ENCODE measurements around the gene BBOX1. TPM values are rescaled to one million over a fixed set of nuclear protein-coding genes. Genes with fewer than 3 reads are reported as not detected.

BBOX1 gene
- total RNA-seq, 2 experiments from 2014 or later, result not detected

DNA sequence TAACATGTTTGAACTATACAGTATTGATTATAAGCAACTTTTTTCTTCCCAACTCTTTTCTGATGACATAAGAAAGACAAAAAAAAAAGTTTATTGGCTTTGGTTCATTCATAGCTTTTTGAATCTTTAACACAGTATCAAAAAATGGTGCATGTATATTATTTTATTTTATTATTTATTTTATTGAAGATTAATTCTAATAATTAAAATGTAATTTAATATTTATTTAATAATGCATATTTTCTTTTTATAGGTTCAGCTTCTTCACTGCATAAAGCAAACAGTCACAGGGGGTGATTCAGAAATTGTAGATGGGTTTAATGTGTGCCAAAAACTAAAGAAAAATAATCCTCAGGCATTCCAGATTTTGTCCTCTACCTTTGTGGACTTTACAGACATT is 78.8 kb downstream of the BBOX1 start:
- peaks cover 1% of the 10 kb centered on the region for H3K27me3 Mint-ChIP-seq
- H3K36me3 Mint-ChIP-seq (ENCODE audit: low read depth), result no peaks in the 10 kb centered on the region
- ATAC-seq (no peak), DNase-seq (no peak)
- ChIA-PET CTCF (interaction anchor here (0.7 kb wide), 1 partner anchor 1530 kb away, joined by 4 read pairs; no protein-coding TSS in a partner anchor), POLR2A (no interaction called here)
- intact Hi-C loops (cut with micrococcal nuclease), result no loop called here
- H3K4me3 Mint-ChIP-seq, result no peak overlapping the region
- H3K4me1 Mint-ChIP-seq (ENCODE audit: low read depth), result no peaks in the 10 kb centered on the region
- TF ChIP-seq, protein P1, sequence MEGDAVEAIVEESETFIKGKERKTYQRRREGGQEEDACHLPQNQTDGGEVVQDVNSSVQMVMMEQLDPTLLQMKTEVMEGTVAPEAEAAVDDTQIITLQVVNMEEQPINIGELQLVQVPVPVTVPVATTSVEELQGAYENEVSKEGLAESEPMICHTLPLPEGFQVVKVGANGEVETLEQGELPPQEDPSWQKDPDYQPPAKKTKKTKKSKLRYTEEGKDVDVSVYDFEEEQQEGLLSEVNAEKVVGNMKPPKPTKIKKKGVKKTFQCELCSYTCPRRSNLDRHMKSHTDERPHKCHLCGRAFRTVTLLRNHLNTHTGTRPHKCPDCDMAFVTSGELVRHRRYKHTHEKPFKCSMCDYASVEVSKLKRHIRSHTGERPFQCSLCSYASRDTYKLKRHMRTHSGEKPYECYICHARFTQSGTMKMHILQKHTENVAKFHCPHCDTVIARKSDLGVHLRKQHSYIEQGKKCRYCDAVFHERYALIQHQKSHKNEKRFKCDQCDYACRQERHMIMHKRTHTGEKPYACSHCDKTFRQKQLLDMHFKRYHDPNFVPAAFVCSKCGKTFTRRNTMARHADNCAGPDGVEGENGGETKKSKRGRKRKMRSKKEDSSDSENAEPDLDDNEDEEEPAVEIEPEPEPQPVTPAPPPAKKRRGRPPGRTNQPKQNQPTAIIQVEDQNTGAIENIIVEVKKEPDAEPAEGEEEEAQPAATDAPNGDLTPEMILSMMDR (IDR thresholded peaks at IDR 0.05), result no peak
- H3K27ac Mint-ChIP-seq, result no peak overlapping the region
- H3K9me3 Mint-ChIP-seq, result no peaks in the 10 kb centered on the region

DNA sequence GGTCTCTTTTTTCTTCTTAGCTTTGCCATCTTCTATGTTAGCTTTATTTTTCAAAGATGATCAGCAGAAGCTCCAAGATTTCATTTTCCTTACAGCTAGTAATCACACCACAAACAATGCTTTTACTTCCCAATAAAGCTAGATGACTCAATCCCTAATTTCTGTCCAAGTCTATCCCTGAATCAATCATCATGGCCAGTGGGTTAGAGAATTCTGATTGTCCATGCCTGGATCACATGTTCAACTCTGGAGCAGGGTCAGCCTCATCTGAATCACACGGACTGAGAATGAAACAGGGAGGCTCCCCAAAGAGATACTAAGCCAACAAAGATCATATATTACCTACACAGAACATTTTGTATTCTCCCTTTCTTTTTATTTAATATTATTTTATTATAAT is 79.6 kb downstream of the BBOX1 start:
- no peaks in the 10 kb centered on the region for H3K9me3 Mint-ChIP-seq
- POLR2A ChIA-PET, result no interaction called here

DNA sequence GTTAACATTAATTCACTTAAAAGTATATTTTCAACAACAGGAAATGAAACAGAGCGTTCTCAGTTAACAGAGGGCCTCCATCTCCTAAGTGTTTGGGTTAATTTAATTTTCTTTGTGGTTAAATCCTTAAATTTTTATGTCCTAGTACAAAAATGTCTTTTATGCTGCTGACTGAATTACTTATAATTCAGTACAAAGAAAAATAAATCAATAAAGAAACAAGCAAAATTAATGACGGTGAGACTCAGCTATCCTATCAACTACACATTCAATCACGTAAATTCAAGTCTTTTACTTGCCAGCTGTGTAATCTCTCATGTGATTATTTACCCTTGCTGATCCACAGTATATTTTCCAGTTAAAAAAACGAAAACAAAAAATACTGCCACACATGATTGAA is 81.4 kb downstream of the BBOX1 start:
- no peaks in the 10 kb centered on the region for H3K36me3 Mint-ChIP-seq (ENCODE audit: low read depth)
- no peak overlapping the region for H3K4me3 Mint-ChIP-seq
- DNase-seq (no peak), ATAC-seq (no peak)
- peaks cover 1% of the 10 kb centered on the region for H3K27me3 Mint-ChIP-seq
- H3K4me1 Mint-ChIP-seq (ENCODE audit: low read depth), result no peaks in the 10 kb centered on the region
- H3K27ac Mint-ChIP-seq, result no peak overlapping the region
- H3K9me3 Mint-ChIP-seq, result no peaks in the 10 kb centered on the region
- POLR2A ChIA-PET, result no interaction called here
- CTCF ChIA-PET, result no interaction called here
- intact Hi-C loops (cut with micrococcal nuclease), result no loop called here
- TF ChIP-seq, protein P1 (IDR thresholded peaks at IDR 0.05), result no peak

More for the DNA sequence above, 79.6 kb downstream of the BBOX1 start:
- no peak overlapping the region for H3K27ac Mint-ChIP-seq
- no peak overlapping the region for H3K4me3 Mint-ChIP-seq
- TF ChIP-seq, protein P1 (IDR thresholded peaks at IDR 0.05), result no peak
- intact Hi-C loops (cut with micrococcal nuclease), result no loop called here
- H3K36me3 Mint-ChIP-seq (ENCODE audit: low read depth), result no peaks in the 10 kb centered on the region
- peaks cover 1% of the 10 kb centered on the region for H3K27me3 Mint-ChIP-seq
- DNase-seq, result no peak
- CTCF ChIA-PET, result no interaction called here
- ATAC-seq, result no peak
- no peaks in the 10 kb centered on the region for H3K4me1 Mint-ChIP-seq (ENCODE audit: low read depth)

DNA sequence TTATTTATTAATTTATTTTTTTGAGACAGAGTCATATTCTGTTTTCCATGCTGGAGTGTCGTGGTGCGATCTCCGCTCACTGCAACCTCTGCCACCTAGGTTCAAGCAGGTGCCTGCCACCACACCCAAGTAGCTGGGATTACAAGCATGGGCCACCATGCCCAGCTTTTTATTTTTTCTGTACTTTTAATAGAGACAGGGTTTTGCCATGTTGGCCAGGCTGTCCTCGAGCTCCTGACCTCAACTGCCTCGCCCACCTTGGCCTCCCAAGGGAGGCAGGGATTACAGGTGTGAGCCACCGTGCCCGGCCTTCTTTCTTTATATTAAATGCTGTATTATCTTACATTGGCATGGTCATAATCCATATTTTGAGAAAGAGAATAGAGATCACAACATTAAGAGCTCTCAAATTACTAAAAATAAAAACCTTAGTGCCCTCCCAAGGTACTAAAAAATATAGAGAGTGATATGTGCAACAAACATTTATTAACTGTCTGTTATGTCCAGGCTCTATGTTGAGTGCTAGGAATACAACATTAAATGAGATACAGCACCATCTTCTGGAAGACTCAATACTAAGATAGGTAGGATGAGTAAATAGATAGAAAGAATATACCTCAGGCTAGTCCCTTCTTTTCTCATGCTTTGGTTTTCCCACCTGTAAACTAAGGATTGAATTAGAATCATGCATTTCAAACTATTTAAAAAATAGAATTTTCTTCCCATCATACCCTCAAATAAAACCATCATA is 84.1 kb downstream of the BBOX1 start:
- Mint-ChIP-seq H3K4me3 (no peak overlapping the region), H3K36me3 (ENCODE audit: low read depth) (no peaks in the 10 kb centered on the region), H3K4me1 (ENCODE audit: low read depth) (no peaks in the 10 kb centered on the region), H3K9me3 (no peaks in the 10 kb centered on the region), H3K27ac (no peak overlapping the region), H3K27me3 (peaks cover 1% of the 10 kb centered on the region)
- DNase-seq, result no peak
- ATAC-seq, result no peak
- TF ChIP-seq, protein P1 (IDR thresholded peaks at IDR 0.05), result no peak
- POLR2A ChIA-PET, result no interaction called here
- intact Hi-C loops (cut with micrococcal nuclease), result no loop called here
- CTCF ChIA-PET, result no interaction called here

DNA sequence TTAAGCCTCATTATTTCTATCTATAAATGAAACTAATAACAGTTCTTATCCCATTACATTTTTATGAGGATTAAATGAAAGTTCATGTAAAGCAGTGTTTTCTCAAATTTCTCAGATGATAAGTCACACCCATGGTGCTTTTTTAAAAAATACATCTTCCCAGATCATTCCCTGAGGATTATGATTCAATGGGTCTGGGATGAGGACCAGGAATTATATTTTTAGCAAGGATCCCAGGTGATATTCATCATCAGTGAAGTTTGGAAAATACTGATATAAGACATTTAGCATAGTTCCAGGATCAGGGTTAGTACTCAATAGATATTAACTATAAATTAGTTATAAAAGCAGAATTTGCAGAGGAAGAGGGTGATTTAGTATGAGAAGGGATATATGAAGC is 89.1 kb downstream of the BBOX1 start:
- TF ChIP-seq, protein P1 (IDR thresholded peaks at IDR 0.05), result no peak
- no peak overlapping the region for H3K27ac Mint-ChIP-seq
- no peak overlapping the region for H3K4me3 Mint-ChIP-seq
- H3K36me3 Mint-ChIP-seq (ENCODE audit: low read depth), result no peaks in the 10 kb centered on the region
- peaks cover 2% of the 10 kb centered on the region for H3K9me3 Mint-ChIP-seq
- DNase-seq, result no peak
- intact Hi-C loops (cut with micrococcal nuclease), result no loop called here
- POLR2A ChIA-PET, result no interaction called here
- no peaks in the 10 kb centered on the region for H3K4me1 Mint-ChIP-seq (ENCODE audit: low read depth)
- no peak for ATAC-seq
- no peaks in the 10 kb centered on the region for H3K27me3 Mint-ChIP-seq
- CTCF ChIA-PET, result no interaction called here
